ENCODE data around the gene EFCAB11. TPM values are rescaled to one million over a fixed set of nuclear protein-coding genes. Genes with fewer than 3 reads are reported as not detected.

Gene EFCAB11
- total RNA-seq, 1 donor from 2014 or later = 1.1 TPM

DNA sequence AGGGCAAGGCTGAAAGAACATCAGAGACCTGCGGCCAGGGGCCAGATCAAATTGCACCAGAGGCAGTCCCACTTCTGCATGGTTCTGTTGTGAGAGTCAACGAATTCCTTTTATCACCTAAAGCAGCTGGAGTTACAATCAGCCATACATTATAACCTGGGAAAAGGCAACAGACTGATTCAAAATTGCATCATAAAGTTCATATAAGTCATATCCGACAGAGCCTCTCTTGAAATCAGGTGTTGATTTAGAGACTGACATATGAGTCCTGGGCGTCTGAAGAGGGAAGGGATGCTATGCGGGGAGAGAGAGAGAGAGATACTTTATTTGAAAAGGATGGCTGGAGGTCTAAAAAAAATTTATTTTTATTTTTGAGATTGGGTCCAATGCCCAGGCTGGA, 89.4 kb downstream of the EFCAB11 start:
- no peak overlapping the region for H3K4me3 ChIP-seq (ENCODE audit: low read depth, low read length)
- H3K27me3 ChIP-seq (ENCODE audit: control insufficient read depth, insufficient read depth, low read length) = no peaks in the 10 kb centered on the region
- FAIRE-seq (no peak), DNase-seq (ENCODE audit: low read depth) (no peak)
- TF ChIP-seq CTCF (IDR thresholded peaks at IDR 0.05; ENCODE audit: insufficient read depth, low read length, severe bottlenecking) = no peak
- H3K36me3 ChIP-seq (ENCODE audit: control insufficient read depth, insufficient read depth, low read length) = no peaks in the 10 kb centered on the region

- FAIRE-seq = no peak
- no peak overlapping the region for H3K4me3 ChIP-seq (ENCODE audit: low read depth, low read length)
- H3K36me3 ChIP-seq (ENCODE audit: control insufficient read depth, insufficient read depth, low read length) = no peaks in the 10 kb centered on the region
- TF ChIP-seq CTCF (IDR thresholded peaks at IDR 0.05; ENCODE audit: insufficient read depth, low read length, severe bottlenecking) = no peak
- H3K27me3 ChIP-seq (ENCODE audit: control insufficient read depth, insufficient read depth, low read length) = no peaks in the 10 kb centered on the region
- DNase-seq (ENCODE audit: low read depth) = no peak
Observed at GRCh38 chr14:89862856-89863255, 91.7 kb downstream of the EFCAB11 start.

- Histone ChIP-seq H3K27me3 (ENCODE audit: control insufficient read depth, insufficient read depth, low read length) (no peaks in the 10 kb centered on the region), H3K4me3 (ENCODE audit: low read depth, low read length) (no peak overlapping the region), H3K36me3 (ENCODE audit: control insufficient read depth, insufficient read depth, low read length) (no peaks in the 10 kb centered on the region)
- DNase-seq (ENCODE audit: low read depth) (no peak), FAIRE-seq (no peak)
- no peak for TF ChIP-seq CTCF (IDR thresholded peaks at IDR 0.05; ENCODE audit: insufficient read depth, low read length, severe bottlenecking)
Observed at GRCh38 chr14:89861630-89862029, 92.9 kb downstream of the EFCAB11 start.

- Histone ChIP-seq H3K4me3 (ENCODE audit: low read depth, low read length) (no peak overlapping the region), H3K36me3 (ENCODE audit: control insufficient read depth, insufficient read depth, low read length) (no peaks in the 10 kb centered on the region), H3K27me3 (ENCODE audit: control insufficient read depth, insufficient read depth, low read length) (no peaks in the 10 kb centered on the region)
- DNase-seq (ENCODE audit: low read depth) (peak; percentile 96), FAIRE-seq (no peak)
- TF ChIP-seq CTCF (IDR thresholded peaks at IDR 0.05; ENCODE audit: insufficient read depth, low read length, severe bottlenecking) = no peak
Observed at GRCh38 chr14:89858089-89858488, 96.4 kb downstream of the EFCAB11 start.

- TF ChIP-seq CTCF (IDR thresholded peaks at IDR 0.05; ENCODE audit: insufficient read depth, low read length, severe bottlenecking) = no peak
- no peak overlapping the region for H3K4me3 ChIP-seq (ENCODE audit: low read depth, low read length)
- no peaks in the 10 kb centered on the region for H3K36me3 ChIP-seq (ENCODE audit: control insufficient read depth, insufficient read depth, low read length)
- FAIRE-seq = no peak
- DNase-seq (ENCODE audit: low read depth) = peak; percentile 55
- no peaks in the 10 kb centered on the region for H3K27me3 ChIP-seq (ENCODE audit: control insufficient read depth, insufficient read depth, low read length)
Observed at GRCh38 chr14:89856871-89857345, 97.6 kb downstream of the EFCAB11 start.

DNA sequence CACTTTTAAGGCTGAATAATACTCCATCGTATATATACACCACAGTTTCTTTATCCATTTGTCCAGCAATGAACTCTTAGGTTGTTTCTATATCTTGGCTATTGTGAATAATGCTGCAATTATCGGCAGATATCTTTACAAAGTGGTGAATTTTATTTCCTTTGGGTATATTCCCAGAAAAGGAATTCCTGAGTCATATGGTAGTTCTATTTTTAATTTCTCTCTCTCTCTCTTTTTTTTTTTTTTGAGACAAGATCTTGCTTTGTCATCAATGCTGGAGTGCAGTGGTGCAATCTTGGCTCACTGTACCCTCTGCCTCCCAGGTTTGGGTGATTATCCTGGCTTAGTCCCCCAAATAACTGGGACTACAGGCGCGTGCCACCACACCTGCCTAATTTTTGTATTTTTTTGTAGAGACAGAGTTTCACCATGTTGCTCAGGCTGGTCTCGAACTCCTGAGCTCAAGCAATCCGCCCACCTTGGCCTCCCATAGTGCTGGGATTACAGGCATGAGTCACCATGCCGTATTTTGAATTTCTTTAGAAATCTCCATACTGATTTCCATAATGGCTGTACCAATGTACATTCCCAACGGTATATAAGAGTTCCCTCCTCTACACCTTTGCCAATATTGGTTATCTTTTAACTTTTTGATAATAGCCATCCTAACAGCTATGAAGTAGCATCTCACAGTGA, 98.4 kb downstream of the EFCAB11 start:
- DNase-seq (ENCODE audit: low read depth) (peak; percentile 70), FAIRE-seq (no peak)
- H3K4me3 ChIP-seq (ENCODE audit: low read depth, low read length) = no peak overlapping the region
- TF ChIP-seq CTCF (IDR thresholded peaks at IDR 0.05; ENCODE audit: insufficient read depth, low read length, severe bottlenecking) = no peak
- no peaks in the 10 kb centered on the region for H3K27me3 ChIP-seq (ENCODE audit: control insufficient read depth, insufficient read depth, low read length)
- H3K36me3 ChIP-seq (ENCODE audit: control insufficient read depth, insufficient read depth, low read length) = no peaks in the 10 kb centered on the region

Data from bronchial epithelial cell (primary cell).